OCI-LY3 (cell line): ENCODE data around the gene AVEN.

Experiments
- H2AFZ ChIP-seq: fragments of 200-600, 300-600 bp; shearing (Covaris generic); 2 replicates; pipeline ENCODE4 v1.6.0; 2014; ENCODE audit warnings: antibody characterized with exemption, low read depth, low read length
- H3K27ac ChIP-seq: fragments of 200-600, 300-600 bp; sonication (generic); 2 replicates; pipeline ENCODE4 v1.5.1; 2014; ENCODE audit warnings: mild to moderate bottlenecking, low read length, moderate library complexity, mixed read lengths
- H3K27me3 ChIP-seq: fragments of 200-600, 300-600 bp; sonication (generic); 2 replicates; pipeline ENCODE4 v1.6.1; 2014; ENCODE audit warnings: low read depth, low read length, mixed read lengths
- H3K36me3 ChIP-seq: fragments of 200-600, 300-600 bp; sonication (generic); replicated peaks from 2 replicates; pipeline ENCODE3; 2014; ENCODE audit warnings: low read depth, low read length, mixed read lengths
- H3K4me1 ChIP-seq: fragments of 300-600, 200-600 bp; sonication (generic); 2 replicates; pipeline ENCODE4 v1.6.1; 2014; ENCODE audit warnings: low read length, mixed read lengths
- H3K4me2 ChIP-seq: fragments of 200-600, 300-600 bp; sonication (generic); 2 replicates; pipeline ENCODE4 v1.6.1; 2014; ENCODE audit warnings: low read length, mixed read lengths
- H3K4me3 ChIP-seq: fragments of 300-600, 200-600 bp; sonication (generic); 2 replicates; pipeline ENCODE4 v1.5.1; 2014; ENCODE audit warnings: antibody characterized with exemption, mild to moderate bottlenecking, low read length, moderate library complexity
- H3K79me2 ChIP-seq: fragments of 300-600, 200-600 bp; shearing (Covaris generic); 2 replicates; pipeline ENCODE4 v1.6.1; 2014; ENCODE audit warnings: mild to moderate bottlenecking, low read length, mixed read lengths
- H3K9ac ChIP-seq: fragments of 300-600, 200-600 bp; shearing (Covaris generic); 2 replicates; pipeline ENCODE4 v1.6.0; 2014; ENCODE audit warnings: mild to moderate bottlenecking, low read length, moderate library complexity
- H3K9me3 ChIP-seq: fragments of 200-600, 300-600 bp; shearing (Covaris generic); 2 replicates; pipeline ENCODE4 v1.6.1; 2014; ENCODE audit warnings: low read length, mixed read lengths; ENCODE audit not compliant: insufficient read depth
- H4K20me1 ChIP-seq: fragments of 200-600, 300-600 bp; sonication (generic); 2 replicates; pipeline ENCODE4 v1.6.1; 2016; ENCODE audit warnings: low read length, mixed read lengths; ENCODE audit not compliant: insufficient read depth
- CTCF ChIP-seq: fragments of 200-600, 300-600 bp; sonication (generic); IDR thresholded peaks from 2 replicates; pipeline ENCODE4 v1.5.1; 2014; ENCODE audit warnings: antibody characterized with exemption, low read length, low read depth
- EZH2phosphoT487 ChIP-seq: fragments of 200-600 bp; shearing (Covaris generic); IDR thresholded peaks from 2 replicates; pipeline ENCODE4 v1.6.1; 2018; ENCODE audit warnings: antibody characterized with exemption, mixed run types, low read depth

The AVEN gene

GRCh38 chr15:33846142-33846541, 192.9 kb downstream of the AVEN start:
- Histone ChIP-seq H3K4me2 (no peak overlapping the region), H3K4me3 (no peak overlapping the region), H3K27ac (no peak overlapping the region), H3K79me2 (no peaks in the 10 kb centered on the region), H3K9ac (no peak overlapping the region), H4K20me1 (no peaks in the 10 kb centered on the region), H3K9me3 (no peaks in the 10 kb centered on the region), H3K4me1 (no peaks in the 10 kb centered on the region), H3K27me3 (no peaks in the 10 kb centered on the region), H3K36me3 (no peaks in the 10 kb centered on the region), H2AFZ (no peak overlapping the region)
- TF ChIP-seq CTCF = no peak
- no peak for TF ChIP-seq EZH2phosphoT487

GRCh38 chr15:33844597-33844996, 194.4 kb downstream of the AVEN start:
- no peaks in the 10 kb centered on the region for H3K36me3 ChIP-seq
- no peaks in the 10 kb centered on the region for H4K20me1 ChIP-seq
- no peaks in the 10 kb centered on the region for H3K27me3 ChIP-seq
- no peak overlapping the region for H2AFZ ChIP-seq
- H3K79me2 ChIP-seq = no peaks in the 10 kb centered on the region
- no peak overlapping the region for H3K9ac ChIP-seq
- TF ChIP-seq CTCF = no peak
- TF ChIP-seq EZH2phosphoT487 = no peak
- no peak overlapping the region for H3K27ac ChIP-seq
- no peak overlapping the region for H3K4me2 ChIP-seq
- H3K4me1 ChIP-seq = no peaks in the 10 kb centered on the region
- no peaks in the 10 kb centered on the region for H3K9me3 ChIP-seq
- H3K4me3 ChIP-seq = no peak overlapping the region

- no peaks in the 10 kb centered on the region for H3K27me3 ChIP-seq
- H3K79me2 ChIP-seq = no peaks in the 10 kb centered on the region
- H2AFZ ChIP-seq = no peak overlapping the region
- H3K36me3 ChIP-seq = no peaks in the 10 kb centered on the region
- H3K9me3 ChIP-seq = no peaks in the 10 kb centered on the region
- H3K4me3 ChIP-seq = no peak overlapping the region
- H3K4me1 ChIP-seq = no peaks in the 10 kb centered on the region
- TF ChIP-seq EZH2phosphoT487 = no peak
- no peak for TF ChIP-seq CTCF
- no peak overlapping the region for H3K4me2 ChIP-seq
- no peak overlapping the region for H3K27ac ChIP-seq
- H4K20me1 ChIP-seq = no peaks in the 10 kb centered on the region
- H3K9ac ChIP-seq = no peak overlapping the region
Measured at GRCh38 chr15:33844186-33844585, 194.8 kb downstream of the AVEN start.

- H3K27me3 ChIP-seq = no peaks in the 10 kb centered on the region
- H2AFZ ChIP-seq = no peak overlapping the region
- no peaks in the 10 kb centered on the region for H3K36me3 ChIP-seq
- H3K9me3 ChIP-seq = no peaks in the 10 kb centered on the region
- no peak overlapping the region for H3K27ac ChIP-seq
- H3K9ac ChIP-seq = no peak overlapping the region
- TF ChIP-seq CTCF = no peak
- no peak overlapping the region for H3K4me3 ChIP-seq
- H3K4me1 ChIP-seq = no peaks in the 10 kb centered on the region
- no peaks in the 10 kb centered on the region for H3K79me2 ChIP-seq
- no peak overlapping the region for H3K4me2 ChIP-seq
- H4K20me1 ChIP-seq = no peaks in the 10 kb centered on the region
Measured at GRCh38 chr15:33840615-33841014, 198.4 kb downstream of the AVEN start.
